Measurements from ENCODE around the gene ZNF681. TPM values are rescaled to one million over a fixed set of nuclear protein-coding genes. Genes with fewer than 3 reads are reported as not detected.
"Not testable (repeated sequence)": the region's sequence is repeated elsewhere in the genome, so short reads cannot be mapped to it uniquely, and the experiment has no call there.

Gene ZNF681
- total RNA-seq, 1 donor from 2014 or later: 1.9 TPM

DNA sequence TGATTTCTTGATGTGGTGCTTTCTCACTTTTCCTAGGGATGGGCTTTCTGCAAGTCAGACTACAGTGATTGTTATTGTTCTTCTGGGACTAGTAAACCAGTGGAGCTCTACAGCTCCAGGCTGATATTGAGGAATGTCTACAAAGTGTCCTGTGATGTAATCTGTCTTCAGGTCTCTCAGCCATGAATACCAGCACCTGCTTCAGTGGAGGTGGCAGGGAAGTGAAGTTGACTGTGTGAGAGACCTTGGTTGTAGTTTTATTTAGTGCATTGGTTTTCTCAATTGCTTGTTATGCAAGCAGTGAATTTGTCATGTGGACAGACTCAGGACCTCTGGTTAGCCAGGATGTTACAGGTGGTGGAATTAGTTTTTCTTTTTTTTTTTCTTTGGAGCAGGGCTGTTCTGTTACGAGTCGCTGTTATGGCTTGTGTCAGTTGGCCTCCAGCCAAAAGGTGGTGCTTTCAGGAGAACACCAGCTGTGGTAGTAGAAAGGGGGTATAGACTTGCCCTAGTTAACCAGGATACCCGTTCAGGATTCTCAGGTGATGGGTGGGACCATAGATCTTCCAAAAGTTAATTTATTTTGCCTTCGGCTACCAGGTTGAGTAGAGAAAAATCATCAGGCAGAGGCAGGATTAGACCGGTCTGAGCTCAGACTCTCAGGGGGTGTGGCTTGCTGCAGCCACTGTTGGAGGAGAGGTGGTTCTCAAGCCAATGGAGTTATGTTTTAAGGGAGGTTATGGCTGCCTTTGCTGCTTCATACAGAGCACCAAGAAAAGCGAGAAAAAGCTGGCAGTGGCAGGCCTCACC lies 59.8 kb downstream of the ZNF681 start:
- TF ChIP-seq CTCF (IDR thresholded peaks at IDR 0.05): no peak
- Histone ChIP-seq H3K4me3 (no peak overlapping the region), H3K27me3 (no peaks in the 10 kb centered on the region), H3K4me1 (no peaks in the 10 kb centered on the region), H3K9me3 (no peaks in the 10 kb centered on the region), H3K27ac (no peak overlapping the region), H3K36me3 (no peaks in the 10 kb centered on the region)
- DNase-seq: no peak
- intact Hi-C loops (cut with DNase I): no loop called here
- ATAC-seq: peak; percentile 21

DNA sequence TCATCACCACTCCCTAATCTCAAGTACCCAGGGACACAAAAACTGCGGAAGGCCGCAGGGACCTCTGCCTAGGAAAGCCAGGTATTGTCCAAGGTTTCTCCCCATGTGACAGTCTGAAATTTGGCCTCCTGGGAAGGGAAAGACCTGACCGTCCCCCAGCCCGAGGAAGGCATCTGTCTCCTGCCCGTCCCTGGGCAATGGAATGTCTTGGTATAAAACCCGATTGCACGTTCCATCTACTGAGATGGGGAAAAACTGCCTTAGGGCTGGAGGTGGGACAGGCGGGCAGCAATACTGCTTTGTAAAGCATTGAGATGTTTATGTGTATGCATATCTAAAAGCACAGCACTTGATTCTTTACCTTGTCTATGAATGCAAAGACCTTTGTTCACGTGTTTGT lies 65.8 kb downstream of the ZNF681 start:
- H3K4me3 ChIP-seq; intact Hi-C loops (cut with DNase I); H3K27ac ChIP-seq; H3K9me3 ChIP-seq; H3K36me3 ChIP-seq; ATAC-seq; H3K27me3 ChIP-seq; H3K4me1 ChIP-seq; DNase-seq: not testable (repeated sequence)

Other genes starting within 250 kb of the ZNF681 start
- 12.9 TPM for gene ZNF675, start 71.7 kb downstream of the ZNF681 start, total RNA-seq
- gene ZNF726, start 156.0 kb upstream of the ZNF681 start, total RNA-seq: 2.0 TPM